Neural crest cell (in vitro differentiated cells): ENCODE measurements around the gene ZDHHC14. TPM values are rescaled to one million over a fixed set of nuclear protein-coding genes. Genes with fewer than 3 reads are reported as not detected.

ENCODE experiments used
- DNase-seq: peaks from one replicate; pipeline ENCODE4 v3.0.0; 2021; ENCODE audit warnings: low read depth, mixed read lengths, low spot score
- H3K27ac Mint-ChIP-seq: one replicate; pipeline ENCODE4 v1.8.0; 2021; ENCODE audit warnings: mild to moderate bottlenecking, mixed read lengths; ENCODE audit not compliant: unreplicated experiment
- H3K27me3 Mint-ChIP-seq: 2 replicates; pipeline ENCODE4 v1.8.0; 2021; ENCODE audit warnings: low read depth, mild to moderate bottlenecking, mixed read lengths
- H3K36me3 Mint-ChIP-seq: 2 replicates; pipeline ENCODE4 v1.8.0; 2021; ENCODE audit warnings: low read depth, mild to moderate bottlenecking, mixed read lengths
- H3K4me1 Mint-ChIP-seq: 2 replicates; pipeline ENCODE4 v1.8.0; 2021; ENCODE audit warnings: mixed read lengths
- H3K4me3 Mint-ChIP-seq: one replicate; pipeline ENCODE4 v1.8.0; 2021; ENCODE audit warnings: mild to moderate bottlenecking, mixed read lengths
- H3K9me3 Mint-ChIP-seq: 2 replicates; pipeline ENCODE4 v1.8.0; 2021; ENCODE audit warnings: mixed read lengths
- total RNA-seq: library from RNA; stranded (reverse); gene quantifications from 2 replicates; pipeline ENCODE4 v1.2.1, GENCODE V29; 2021
- TF ChIP-seq, protein P1 (sequence below): fragments of 200-600 bp; sonication (generic); conservative IDR thresholded peaks from 2 replicates; pipeline ENCODE4 v1.5.0; 2021; ENCODE audit warnings: antibody characterized with exemption, mild to moderate bottlenecking

The ZDHHC14 gene
- total RNA-seq, 1 donor from 2014 or later = 5.3 TPM

DNA sequence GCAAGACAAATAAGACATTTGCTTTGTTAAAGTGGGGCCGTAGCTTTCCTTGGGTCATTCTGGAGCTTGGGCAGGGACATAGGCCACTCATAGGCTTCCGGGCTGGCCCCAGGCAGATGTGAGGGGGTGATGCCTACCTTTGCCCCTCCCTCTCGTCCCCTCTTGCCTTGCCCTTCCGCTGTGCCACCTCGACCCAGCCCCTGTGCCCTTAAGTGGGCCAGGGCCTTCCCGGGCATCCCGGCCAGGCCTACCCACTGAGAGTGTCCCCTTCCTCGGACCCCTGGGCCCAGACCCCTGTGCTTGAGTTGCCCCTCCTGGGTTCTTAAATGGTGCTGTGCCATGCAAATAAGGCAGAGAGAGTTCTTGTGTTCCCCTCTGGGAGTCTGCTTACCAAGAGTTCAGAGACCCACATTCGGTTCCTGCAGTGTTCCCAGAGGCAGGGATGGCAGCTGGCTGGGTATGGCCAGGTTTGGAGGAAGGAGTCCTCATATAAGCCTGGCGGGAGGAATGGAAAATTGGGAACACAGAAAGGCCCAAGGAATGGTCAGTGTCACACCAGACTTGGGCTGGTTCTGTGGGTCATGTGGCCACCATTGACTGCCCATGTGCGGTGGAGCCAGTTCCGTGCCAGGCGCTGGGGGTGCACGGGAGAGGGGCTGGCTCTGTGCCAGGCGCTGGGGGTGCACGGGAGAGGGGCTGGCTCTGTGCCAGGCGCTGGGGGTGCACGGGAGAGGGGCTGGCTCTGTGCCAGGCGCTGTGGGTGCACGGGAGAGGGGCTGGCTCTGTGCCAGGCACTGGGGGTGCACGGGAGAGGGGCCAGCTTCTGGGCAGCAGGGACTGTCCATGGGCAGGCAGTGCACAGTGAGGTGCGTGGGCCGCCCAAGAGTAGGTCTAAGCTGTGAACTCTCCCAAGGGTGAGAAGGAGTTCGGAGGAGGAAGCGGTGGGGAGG lies 268.6 kb downstream of the ZDHHC14 start:
- Mint-ChIP-seq H3K27me3 (no peaks in the 10 kb centered on the region), H3K9me3 (no peaks in the 10 kb centered on the region), H3K27ac (peak overlapping the region; percentile 62), H3K36me3 (no peaks in the 10 kb centered on the region), H3K4me3 (no peak overlapping the region), H3K4me1 (no peaks in the 10 kb centered on the region)
- TF ChIP-seq, protein P1, sequence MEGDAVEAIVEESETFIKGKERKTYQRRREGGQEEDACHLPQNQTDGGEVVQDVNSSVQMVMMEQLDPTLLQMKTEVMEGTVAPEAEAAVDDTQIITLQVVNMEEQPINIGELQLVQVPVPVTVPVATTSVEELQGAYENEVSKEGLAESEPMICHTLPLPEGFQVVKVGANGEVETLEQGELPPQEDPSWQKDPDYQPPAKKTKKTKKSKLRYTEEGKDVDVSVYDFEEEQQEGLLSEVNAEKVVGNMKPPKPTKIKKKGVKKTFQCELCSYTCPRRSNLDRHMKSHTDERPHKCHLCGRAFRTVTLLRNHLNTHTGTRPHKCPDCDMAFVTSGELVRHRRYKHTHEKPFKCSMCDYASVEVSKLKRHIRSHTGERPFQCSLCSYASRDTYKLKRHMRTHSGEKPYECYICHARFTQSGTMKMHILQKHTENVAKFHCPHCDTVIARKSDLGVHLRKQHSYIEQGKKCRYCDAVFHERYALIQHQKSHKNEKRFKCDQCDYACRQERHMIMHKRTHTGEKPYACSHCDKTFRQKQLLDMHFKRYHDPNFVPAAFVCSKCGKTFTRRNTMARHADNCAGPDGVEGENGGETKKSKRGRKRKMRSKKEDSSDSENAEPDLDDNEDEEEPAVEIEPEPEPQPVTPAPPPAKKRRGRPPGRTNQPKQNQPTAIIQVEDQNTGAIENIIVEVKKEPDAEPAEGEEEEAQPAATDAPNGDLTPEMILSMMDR = no peak
- no peak for DNase-seq

DNA sequence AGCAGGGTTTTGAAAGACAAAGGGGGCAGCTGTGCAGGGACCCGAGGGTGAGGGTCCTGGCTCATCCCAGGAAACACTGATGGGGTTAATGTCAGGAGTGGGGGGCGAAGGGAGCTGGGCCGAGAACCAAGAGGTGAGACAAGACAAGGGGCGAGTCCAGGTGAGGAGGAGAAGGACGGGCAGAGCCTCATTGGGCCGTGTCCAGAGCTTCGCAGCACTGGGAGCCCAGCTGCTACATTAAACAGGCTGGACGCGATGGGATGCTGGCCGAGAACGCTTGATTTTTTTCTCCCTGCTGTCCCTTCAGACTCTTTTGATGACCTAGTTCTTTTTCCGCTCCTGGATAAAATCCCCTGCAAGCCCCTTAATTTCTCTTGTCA lies 269.3 kb downstream of the ZDHHC14 start:
- H3K4me1 Mint-ChIP-seq = no peaks in the 10 kb centered on the region
- no peaks in the 10 kb centered on the region for H3K9me3 Mint-ChIP-seq
- no peaks in the 10 kb centered on the region for H3K36me3 Mint-ChIP-seq
- H3K27me3 Mint-ChIP-seq = no peaks in the 10 kb centered on the region
- DNase-seq = no peak
- TF ChIP-seq, protein P1 = no peak
- no peak overlapping the region for H3K4me3 Mint-ChIP-seq
- no peak overlapping the region for H3K27ac Mint-ChIP-seq

DNA sequence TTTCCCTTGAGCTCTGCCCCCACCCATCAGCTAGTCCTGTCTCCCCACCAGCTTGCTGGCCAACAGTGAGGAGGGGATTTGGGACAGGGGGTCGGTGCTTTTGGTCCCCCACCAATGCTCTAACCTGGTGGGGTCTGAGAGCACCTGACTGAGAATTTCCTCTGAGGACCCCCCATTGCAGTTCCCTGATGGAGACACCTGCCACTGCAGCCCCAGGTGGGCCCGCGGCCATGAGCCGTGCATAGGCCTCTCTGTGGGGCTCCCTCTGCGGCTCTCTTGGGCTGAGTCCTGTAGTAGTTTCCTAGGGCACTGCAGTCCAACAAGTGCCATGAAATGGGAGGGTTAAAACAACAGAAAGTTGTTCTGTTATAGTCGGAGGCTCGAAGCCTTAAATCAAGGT lies 269.8 kb downstream of the ZDHHC14 start:
- TF ChIP-seq, protein P1 = no peak
- Mint-ChIP-seq H3K27ac (no peak overlapping the region), H3K4me1 (no peaks in the 10 kb centered on the region), H3K4me3 (no peak overlapping the region), H3K9me3 (no peaks in the 10 kb centered on the region), H3K27me3 (no peaks in the 10 kb centered on the region), H3K36me3 (no peaks in the 10 kb centered on the region)
- DNase-seq = no peak

DNA sequence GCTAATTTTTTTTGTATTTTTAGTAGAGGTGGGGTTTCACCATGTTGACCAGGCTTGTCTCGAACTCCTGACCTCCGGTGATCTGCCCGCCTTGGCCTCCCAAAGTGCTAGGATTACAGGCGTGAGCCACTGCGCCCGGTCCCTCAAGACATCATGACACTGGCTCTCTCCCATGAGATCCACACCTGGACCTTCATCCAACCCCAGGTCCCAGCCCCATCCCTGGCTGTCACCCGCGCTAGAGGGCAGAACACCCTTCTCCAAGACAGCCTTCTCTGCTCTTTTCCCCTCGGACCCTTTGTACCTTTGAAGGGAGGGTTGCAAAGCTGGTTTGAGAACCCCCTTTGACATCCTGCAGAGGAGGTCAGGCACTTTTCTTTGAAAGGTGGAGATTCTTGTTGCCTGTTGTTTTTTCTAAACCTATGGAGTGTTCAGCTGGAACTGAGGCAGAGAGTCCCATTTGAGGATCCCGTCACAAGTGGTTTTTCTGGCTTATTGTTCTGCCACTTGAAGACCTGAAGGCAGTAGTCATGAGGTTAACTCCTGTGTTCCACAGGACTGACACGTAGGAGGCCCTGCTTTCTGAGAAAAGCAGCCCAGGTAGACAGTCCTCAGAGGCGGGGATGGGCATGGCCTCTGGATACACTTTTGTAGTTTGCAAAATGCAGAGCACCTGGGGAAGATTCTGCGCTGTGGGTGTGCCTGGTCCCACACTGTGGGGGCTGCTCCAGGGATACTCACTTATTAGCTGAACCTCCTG lies 270.9 kb downstream of the ZDHHC14 start:
- Mint-ChIP-seq H3K9me3 (no peaks in the 10 kb centered on the region), H3K4me3 (no peak overlapping the region), H3K27ac (no peak overlapping the region), H3K4me1 (no peaks in the 10 kb centered on the region), H3K36me3 (no peaks in the 10 kb centered on the region), H3K27me3 (no peaks in the 10 kb centered on the region)
- no peak for DNase-seq
- TF ChIP-seq, protein P1 = no peak

DNA sequence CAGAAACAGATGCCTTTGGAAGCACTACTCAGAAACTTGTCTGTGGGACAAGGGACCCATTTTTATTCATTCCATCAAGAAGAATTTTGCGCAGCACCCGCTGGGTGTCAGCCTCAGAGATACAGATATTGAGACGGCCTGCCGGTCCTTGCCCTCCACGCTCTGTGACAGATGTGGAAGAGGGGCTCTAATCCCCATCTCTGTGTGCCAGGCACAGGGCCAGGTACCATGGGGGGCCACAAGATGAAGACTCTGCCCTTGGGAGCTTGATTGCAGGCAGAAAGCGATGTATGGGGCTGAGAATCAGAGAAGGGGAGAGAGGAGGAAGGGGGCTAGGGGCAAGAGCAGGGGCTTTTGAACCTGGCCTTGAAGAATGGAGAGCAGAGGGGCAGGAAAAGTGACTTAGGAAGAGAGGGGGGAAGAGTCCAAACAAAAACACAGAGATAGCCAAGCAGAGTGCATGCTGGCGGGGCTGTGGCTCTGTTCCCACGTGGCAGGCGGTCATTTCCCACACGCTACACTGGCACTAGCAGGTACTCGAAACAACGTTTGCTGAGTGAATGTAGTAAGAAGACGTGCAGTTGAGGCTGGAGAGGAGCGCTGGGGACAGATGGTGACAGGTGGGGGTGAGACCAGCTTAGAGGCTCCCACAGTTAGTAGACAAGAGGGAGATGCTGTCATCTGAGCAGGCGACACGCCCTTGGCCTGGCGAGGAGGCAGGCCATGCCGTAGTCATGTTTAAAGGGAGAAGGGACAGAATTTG lies 271.8 kb downstream of the ZDHHC14 start:
- no peaks in the 10 kb centered on the region for H3K36me3 Mint-ChIP-seq
- H3K4me3 Mint-ChIP-seq = no peak overlapping the region
- peak overlapping the region; percentile 36 for H3K27ac Mint-ChIP-seq
- no peak for DNase-seq
- no peaks in the 10 kb centered on the region for H3K9me3 Mint-ChIP-seq
- TF ChIP-seq, protein P1 = no peak
- no peaks in the 10 kb centered on the region for H3K27me3 Mint-ChIP-seq
- H3K4me1 Mint-ChIP-seq = no peaks in the 10 kb centered on the region
